ENCODE data around the gene EDN3.

Gene EDN3, protein sequence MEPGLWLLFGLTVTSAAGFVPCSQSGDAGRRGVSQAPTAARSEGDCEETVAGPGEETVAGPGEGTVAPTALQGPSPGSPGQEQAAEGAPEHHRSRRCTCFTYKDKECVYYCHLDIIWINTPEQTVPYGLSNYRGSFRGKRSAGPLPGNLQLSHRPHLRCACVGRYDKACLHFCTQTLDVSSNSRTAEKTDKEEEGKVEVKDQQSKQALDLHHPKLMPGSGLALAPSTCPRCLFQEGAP

DNA sequence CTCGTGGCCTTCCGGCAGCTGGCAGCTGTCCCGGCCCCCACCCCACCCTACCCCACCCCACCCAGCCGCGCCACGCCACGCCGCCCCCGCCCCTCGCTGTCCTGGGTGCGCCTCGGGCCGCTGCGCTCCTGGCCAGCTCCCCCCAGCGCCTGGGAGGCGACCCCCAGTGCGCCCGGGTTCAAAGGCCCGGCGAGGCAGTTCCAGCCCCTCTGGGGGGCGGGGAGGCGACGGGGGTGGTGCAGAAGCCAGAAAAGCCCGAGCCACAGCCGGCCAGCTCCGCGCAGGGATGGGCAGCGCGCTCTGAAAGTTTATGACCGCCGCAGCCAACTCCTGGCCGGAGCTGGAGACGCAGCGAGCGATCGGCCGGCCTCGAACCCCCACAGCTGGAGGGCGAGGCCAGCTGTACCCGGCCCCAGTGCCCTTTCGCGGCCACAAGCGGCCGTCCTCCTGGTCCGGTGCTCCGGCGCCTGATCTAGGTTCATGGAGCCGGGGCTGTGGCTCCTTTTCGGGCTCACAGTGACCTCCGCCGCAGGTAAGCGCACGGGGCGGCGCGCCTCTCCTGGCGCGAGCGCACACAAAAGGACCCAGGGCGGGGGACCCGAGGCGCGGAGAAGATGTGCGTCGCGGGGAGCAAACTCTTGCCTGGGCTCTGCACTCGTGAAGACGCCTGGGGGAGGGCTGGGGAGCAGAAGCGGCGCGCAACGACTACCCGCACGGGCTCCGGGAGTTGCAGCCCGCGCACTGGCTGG is at the start of gene EDN3:
Gene EDN3, plus strand, starts transcription at position 279 of the 749 bp plus-strand sequence. Its CDS starts 202 bp downstream, at position 481.
- no peak for DNase-seq

DNA sequence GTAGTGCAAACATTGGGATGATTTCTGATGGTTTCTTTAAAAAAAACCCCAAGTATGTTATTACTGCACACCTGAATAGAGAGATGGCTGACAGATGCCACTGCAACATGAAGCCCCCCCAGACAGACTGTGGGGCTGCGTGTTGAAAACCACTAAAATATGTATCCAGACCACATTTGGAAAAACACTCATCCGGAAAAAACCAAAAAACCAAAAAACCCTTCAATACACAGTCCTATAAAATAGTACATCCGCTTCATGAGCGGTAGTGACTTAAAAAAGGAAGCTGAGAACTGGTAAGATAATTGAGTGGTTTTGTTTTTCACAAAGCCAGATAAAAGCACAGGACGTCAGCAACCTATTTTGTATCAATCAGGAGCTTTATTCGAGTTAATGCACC is 47.1 kb upstream of the EDN3 start:
- DNase-seq, result no peak

DNA sequence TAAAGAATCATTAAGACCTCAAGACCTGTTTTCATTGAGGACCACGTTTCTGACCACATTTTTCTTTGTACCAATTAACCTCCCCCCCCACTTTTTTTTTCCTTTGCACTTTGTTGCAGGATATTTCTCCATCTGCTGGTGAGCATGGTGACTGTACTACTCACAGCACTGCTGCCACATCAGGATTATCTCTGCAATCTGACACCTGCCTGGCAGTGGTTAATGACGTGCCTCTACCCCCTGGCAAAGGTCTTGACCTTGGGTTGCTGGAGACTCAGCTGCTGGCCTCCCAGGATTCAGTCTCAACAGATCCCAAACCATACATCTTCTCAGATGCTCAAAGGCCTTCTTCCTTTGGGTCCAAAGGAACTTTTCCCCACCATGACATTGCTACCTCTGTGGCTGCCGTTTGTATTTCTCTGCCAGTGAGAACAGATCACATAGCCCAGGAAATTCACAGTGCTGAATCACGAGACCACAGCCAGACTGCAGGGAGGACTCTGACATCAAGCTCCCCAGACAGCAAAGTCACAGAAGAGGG is 46.6 kb upstream of the EDN3 start:
- no peak for DNase-seq

DNA sequence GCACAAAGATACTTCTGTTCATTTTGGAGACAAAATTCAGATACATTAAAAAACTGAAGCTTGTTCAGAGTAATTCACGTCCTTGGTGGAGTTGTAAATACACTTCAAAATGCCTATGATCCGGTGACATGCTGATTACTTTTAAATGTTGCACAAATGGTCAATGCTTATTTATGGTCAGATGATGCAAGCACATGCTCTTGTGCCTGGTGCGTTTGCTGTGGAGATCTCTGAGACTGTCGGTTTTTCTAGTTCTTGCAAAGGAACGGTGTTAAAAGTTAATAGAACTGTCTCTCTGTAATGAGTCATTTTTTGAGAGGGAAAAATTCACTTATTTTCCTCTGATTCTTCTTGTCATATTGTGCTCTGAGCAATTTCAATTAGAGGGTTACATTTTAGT is 45.2 kb upstream of the EDN3 start:
- no peak for DNase-seq

DNA sequence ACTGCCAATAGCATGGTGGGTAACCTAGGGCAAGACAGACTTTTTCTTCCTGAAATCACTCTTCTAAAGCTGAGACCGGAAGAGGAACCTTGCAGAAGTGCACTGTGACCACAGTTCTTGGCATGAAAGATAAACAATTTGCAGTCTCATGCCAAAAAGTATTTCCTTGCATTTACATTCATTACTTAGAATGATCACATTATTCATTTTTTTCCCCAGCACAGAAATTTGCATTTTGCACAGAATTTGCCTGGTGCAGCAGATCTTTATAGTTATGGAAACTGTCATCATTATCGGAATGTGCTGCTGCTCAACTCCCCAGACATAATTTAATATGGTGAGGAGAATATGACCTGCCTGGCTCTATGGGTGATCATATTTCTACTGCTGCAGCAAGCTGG is 42.2 kb upstream of the EDN3 start:
- no peak for DNase-seq

DNA sequence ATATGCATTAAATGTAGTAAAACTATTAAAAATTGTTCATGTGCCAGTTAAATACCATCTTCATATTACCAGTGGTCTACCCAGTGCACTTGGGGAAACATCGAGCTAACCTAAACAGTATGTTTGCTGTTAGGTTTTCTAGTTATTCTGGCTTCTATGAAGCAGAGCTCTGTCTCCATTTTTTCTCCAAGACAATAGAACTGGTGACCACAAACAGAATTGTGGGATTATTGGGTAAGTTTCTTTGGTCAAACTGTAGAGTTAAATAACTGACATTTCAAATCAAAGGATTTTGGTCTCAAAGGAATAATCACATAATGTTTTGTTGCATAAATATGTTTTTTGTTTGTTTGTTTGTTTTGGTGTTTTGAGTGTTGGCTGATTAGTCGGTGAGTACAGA is 40.5 kb upstream of the EDN3 start:
- no peak for DNase-seq

DNA sequence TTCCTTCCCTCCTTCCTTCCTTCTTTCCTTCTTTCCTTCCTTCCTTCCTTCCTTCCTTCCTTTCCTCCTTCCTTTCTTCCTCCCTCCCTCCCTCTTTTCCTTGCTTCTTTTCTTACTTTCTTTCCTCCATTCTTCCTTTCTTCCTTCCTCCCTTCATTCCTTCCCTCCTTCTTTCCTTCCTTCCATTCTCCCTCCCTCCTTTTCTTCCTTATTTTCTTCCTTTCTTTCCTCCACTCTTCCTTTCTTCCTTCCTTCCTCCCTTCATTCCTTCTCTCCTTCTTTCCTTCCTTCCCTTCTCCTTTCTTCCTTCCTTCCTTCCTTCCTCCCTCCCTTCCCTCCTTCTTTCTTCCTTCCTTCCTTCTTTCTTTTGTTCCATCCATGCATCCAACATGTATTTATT is 35.1 kb upstream of the EDN3 start:
- no peak for DNase-seq

DNA sequence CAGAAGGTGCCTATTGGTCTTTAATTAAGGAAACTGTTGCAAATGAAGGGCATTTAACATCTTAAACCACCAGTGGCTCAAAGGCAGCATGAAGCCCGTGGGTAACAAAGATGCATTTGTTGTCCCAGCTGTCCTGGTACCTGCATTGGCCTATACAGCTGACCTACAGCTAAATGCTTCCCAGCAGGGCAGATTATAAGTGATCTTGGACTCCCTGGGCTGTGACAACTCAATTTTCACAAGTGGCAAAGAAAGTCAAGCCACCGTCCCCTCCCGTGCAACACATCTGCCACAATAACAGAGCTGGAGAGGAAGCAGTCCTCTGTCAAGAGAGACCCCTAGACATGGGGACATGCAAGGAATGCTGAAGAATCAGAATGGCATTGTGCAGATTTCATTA is 31.5 kb upstream of the EDN3 start:
- DNase-seq, result no peak

DNA sequence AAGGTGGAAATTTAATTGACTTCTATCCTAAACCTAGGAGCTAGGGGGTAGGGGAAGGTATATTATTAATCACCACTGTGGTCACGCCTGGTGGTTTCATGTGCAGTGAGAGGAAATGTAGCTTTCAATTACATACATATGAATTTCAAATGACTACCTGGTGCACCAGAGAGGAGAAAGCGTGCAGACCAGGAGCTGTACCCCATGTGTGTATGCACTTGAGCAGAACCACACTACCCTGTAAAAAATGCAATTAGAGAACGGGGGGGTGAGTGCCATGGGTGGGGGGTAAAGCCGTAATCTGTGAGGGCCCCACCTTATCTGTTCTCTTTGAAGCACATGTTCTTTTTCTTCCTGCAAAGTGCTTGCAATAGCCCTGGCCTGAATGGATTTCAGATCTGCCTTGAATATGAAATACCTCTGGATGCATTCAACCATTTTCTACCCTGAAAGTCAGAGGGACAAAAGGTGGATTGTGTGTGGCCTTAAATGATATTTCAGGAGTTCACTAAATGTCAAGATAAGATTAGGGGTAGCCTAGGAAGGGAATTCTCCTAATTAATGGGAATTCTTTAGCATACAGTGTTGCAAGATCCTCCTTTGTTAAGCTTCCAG is 30.9 kb upstream of the EDN3 start:
- DNase-seq, result no peak

DNA sequence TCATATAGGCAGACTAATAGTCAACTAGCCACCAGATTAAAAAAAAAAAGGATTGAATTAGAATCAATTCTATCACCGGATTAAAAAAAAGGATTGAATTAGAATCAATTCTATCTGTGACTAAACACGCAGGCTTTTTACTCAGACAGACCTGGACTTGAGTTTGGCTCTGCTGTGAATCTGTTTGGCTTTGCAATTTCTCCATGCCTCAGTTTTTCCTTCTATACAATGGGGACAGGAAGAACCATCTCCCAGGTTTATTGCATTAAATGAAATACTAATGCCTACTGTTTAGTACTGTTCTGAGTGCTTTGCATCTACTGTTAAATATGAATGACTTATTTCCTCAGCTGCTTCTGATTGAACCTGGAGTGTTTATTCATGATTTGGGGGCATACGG is 30.0 kb upstream of the EDN3 start:
- DNase-seq, result no peak

DNA sequence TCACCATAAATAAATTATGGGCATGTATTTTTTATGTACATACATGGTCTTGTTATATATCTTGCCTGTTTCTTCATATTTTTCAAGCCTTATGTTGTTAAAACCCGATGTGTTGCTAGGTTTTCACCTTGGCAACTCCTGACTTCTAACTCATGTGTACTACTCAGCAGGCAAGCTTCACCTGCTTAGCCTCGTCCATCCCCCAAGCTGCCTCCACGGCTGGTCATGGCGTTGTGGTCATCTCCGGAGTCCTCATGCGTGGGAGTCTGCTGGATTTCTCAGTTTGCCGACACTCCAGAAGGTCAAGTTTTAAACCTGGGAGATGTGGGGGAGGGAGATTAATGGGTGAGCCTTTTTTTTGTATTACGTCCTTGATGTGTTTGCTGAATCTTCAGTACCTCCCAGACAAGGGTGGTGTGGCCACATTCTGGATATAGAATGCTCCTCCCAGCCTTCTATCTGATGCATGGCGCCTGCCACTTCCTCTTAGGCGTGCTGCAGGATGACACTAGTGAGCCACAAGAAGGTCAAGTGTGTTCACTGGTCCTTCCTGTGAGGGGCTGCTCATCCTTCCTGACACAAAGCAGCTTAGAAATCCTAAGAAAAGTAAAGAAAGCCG is 26.6 kb upstream of the EDN3 start:
- no peak for DNase-seq

DNA sequence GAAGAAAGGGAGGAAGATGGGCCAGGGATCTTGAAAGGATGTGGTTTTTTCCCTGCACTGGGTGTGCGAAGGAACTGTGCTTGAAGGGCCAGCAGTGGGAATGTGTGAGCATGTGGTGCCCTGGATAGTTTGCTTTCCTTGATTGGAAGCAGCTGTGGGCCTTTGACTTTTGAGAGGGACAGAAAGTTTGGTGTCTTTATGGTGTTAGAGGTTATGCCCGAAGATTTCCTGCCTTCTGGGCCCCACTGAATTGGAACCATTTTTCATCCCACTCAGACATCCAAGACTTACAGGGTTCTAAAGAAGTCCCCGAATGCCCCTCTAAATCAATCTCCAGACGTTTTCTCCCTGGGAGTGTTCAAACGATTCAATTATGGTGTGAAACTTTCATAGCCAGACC is 23.5 kb upstream of the EDN3 start:
- no peak for DNase-seq

DNA sequence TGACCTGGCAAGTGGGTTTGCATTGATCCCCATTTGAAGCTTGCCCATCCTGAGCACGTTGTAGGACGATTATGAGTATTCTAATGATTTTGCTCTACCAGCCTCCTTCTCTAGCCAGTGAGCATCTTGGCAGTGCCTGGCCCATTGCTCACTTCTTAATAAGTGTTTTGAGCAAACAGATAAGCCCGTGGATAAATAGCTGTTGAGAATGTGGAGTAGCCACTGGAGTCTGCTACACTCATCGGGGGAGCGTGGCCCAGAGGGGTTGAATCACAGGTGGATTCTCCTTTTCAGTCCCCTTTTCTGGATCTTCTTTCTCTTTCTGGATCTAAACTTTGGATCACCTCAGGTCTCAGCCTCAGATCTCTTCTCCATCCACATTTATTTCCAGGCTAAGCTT is 15.9 kb upstream of the EDN3 start:
- DNase-seq, result no peak

DNA sequence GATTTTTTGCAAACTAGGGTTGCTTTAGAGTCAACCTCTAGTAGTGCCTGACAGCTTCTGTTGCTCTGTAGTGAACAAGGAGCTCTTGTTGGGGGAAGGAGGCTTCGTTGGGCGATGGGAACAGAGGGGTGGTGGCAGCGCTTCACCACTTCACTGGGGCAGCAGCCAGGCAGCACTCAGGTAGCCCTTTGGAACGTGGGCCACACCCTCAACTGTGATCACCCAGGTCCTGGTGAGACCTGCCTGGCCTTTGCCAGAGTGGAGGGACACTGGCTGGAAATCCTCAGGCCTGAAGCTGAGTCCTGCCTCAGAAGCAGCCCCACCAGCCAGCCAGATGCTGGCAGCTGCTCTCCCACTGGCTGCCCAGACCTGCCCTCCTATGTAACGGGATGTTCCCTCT is 10.4 kb upstream of the EDN3 start:
- no peak for DNase-seq

DNA sequence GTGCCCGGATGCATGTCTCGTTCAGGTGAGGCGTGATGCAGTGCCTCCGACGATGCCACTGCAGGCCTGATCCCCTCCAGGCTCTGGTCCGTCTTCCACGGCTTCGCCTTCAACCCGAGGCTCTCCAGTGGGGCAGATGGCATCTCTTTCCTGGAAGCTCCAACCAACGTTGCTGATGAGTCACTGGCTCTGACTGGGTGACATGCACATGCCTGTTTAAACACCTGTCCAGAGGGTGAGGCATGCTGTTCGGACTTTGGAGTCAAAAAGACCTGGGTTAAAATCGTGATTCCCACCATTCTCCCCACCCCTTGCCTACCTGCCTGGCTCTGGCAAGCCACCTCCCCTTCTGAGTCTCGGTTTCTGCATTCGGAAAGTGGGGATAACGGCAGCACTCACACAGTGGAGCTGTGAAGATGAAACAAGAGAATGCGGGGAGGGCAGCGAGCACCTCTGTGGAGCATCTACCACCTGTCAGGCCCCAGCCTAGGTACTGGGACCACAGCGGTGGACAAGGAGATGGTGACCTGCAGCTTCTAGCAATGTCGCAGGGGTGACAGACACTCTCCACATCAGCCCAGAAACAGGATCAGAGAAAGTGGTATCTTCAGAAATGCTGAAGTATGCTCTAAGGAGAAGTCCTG is 8.5 kb upstream of the EDN3 start:
- DNase-seq, result no peak

DNA sequence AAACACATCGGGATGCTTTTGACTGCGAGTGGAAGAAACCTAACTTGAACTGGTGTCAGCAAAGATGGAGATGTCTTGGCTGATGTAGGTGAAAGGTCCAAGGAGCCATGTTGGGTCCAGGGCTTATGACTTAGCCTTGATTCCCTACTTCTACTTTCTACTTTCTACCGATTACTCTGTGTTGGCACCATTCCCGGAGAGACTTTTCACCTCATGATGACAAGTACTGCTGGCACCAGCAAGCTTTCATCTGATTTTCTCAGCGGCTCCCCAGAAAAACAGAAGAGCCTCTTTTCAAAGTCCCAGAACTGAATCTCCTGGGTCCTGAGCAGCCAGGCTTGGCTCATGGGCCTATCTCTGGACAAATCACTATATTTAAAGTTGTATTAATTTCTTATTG is 4.9 kb upstream of the EDN3 start:
- DNase-seq, result no peak

DNA sequence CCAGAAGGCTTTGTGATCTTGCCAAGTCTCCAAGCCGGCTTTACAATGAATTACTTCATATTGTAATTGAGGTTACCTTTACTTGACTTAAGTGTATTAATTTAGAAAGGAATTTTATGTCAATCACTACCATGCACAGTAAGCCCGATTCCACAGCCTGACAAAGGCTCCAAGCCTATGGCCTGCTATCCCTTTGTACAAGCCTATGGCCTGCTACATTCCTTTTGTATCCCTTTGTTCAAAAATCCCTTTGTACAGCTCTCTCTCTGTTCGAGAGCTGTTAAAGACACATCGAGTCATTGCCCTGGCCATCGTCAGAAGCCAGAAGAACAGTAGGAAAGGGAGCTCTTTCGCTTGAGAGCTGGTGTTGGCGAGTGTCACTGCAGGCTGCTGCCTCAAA is 2.7 kb upstream of the EDN3 start:
- DNase-seq, result no peak

DNA sequence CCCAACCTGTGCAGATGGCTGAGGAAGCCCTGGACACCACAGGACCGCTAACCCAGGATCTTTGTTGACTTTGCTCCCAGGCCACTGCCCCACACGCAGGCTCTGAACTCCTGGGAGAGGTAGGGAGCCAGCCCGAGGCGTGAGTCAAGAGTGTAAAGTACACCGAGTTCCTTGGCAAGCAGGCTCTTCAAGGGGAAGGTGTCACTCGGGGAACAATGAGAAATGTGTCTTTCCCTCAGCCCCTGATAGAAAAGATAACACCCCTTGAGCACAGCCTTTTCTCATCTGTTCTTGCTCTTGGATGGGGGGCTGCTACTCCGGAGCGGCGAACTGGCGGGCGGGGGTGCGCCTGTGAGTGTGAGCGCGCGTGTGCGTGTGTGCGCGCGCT is 472 bp upstream of the EDN3 start:
- DNase-seq, result no peak

DNA sequence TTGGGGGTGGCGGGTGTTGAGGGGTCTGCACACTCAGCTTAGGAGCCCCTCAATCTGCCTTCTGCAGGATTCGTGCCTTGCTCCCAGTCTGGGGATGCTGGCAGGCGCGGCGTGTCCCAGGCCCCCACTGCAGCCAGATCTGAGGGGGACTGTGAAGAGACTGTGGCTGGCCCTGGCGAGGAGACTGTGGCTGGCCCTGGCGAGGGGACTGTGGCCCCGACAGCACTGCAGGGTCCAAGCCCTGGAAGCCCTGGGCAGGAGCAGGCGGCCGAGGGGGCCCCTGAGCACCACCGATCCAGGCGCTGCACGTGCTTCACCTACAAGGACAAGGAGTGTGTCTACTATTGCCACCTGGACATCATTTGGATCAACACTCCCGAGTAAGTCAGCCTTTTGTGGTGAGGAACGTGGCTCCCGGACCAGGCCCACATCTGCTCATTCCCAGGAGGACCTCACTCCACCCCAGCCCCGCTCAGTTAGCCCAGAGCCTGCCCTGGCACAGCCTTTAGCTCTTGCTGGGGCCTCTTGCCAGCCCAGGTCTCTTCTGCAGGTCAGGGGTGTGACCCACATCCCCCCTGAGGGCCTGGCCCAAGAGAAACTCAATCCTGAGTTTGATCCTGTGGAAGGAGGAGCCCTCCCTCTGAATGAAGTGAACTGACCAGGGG is 1.1 kb downstream of the EDN3 start:
- no peak for DNase-seq

DNA sequence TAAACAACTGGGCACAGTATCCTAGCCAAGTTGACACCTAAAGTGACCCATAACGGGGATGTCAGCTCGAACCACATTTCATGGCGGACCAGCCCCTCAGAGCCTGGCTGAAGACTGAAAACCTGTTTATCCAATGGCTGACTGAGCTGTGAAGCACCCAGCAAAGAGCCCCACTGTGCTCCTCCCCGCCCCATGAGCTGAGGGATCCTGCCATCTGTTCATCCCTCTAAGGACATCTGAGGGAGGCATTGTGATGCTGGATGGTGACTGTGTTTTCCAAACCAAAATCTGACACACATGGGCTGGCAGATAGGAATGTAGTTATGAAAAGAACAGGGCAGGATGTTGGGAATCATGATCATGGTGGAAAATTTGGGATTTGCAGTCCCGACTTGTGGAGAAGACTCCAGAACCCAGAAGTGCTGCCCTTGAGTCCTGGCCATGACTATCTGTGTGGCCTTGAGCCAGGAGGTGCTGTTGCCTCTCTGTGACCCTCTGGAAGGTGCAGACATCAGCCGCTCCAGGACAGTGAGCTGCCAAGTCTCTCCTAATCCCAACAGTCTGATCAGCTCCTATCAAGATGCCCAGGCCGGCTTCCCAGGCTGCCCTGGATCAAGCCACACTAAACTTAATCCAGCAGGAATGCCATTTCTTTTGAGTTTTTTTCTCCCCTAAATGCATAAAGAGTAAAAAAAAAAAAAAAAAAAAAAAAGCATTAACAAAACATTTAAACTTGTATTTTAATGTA is 5.7 kb downstream of the EDN3 start:
- DNase-seq, result no peak

DNA sequence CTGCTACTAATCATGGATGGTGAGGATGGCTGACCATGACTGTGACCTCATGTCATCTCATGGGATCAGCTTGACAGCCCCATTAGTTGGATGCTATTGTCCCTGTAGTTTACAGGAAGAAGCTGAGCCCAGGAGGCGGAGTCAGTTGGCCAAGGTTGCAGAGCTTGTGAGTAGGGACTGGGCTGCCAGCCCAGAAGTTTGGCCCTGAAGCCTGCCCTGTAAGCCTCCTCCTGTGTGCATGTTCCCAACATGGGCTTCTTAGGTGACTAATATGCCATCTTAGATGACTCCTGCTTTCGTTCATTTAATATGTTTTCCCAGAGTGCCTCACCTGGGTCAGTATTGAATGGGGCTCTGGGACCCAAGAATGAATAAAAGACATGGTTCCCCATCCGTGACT is 6.9 kb downstream of the EDN3 start:
- no peak for DNase-seq
